GM18858 (cell line): Measurements from ENCODE around the gene MZB1.

Experiments
- ATAC-seq: cut with Tn5 transposase; IDR thresholded peaks from one replicate; pipeline ENCODE4 v1.9.1; 2021; ENCODE audit not compliant: unreplicated experiment

MZB1 gene

DNA sequence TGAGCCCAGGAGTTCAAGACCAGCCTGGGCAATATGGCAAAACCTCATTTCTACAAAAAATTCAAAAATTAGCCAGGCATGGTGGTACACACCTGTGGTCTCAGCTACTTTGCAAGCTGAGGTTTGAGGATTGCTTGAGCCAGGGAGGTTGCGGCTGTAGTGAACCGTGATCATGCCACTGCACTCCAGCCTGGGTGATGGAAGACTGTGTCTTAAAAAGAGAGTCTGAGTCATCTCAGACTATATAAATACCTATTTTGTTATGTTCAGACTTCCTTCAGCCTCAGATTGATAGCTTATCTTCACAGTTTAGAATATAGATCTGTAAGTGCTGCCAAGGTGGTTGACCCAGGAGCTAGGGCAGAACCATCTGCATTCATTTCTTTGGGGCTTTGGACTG, 49.7 kb downstream of the MZB1 start:
- no peak for ATAC-seq
